Adrenal gland (tissue), 12 donors: Measurements from ENCODE around the gene RAD51B. TPM values are rescaled to one million over a fixed set of nuclear protein-coding genes. Genes with fewer than 3 reads are reported as not detected.

Source experiments
- DNase-seq, 7 donors: peaks; one replicate each; pipeline ENCODE4 v3.0.0-alpha.2; 2019 to 2020
- H3K27ac ChIP-seq, 5 donors: fragments of 200-600 bp; sonication (generic) in 4 of 5; 1 replicate in 3 of 5; 2 replicates in 2 of 5; pipeline versions ENCODE4 v1.5.1 to v1.8.0; 2016 to 2020; ENCODE audit warnings: mild to moderate bottlenecking in 1 of 5
- H3K27me3 ChIP-seq: fragments of 200-600 bp; 2 replicates; pipeline ENCODE4 v1.8.0; 2021
- H3K36me3 ChIP-seq, 2 donors: fragments of 200-600 bp; replicated peaks in 1 of 2; 1 replicate in 1 of 2; 2 replicates in 1 of 2; pipeline versions ENCODE4 v1.5.1 to v1.8.0; 2018 to 2022
- H3K4me1 ChIP-seq, 2 donors: fragments of 200-600 bp; replicated peaks in 1 of 2; 1 replicate in 1 of 2; 2 replicates in 1 of 2; pipeline versions ENCODE4 v1.5.1 to v1.8.0; 2018 to 2021
- H3K4me3 ChIP-seq, 4 donors: fragments of 200-600 bp; sonication (generic) in 3 of 4; one replicate each; pipeline ENCODE4 v1.5.1; 2016 to 2018
- H3K9me3 ChIP-seq, 3 donors: fragments of 200-600 bp; sonication (generic) in 1 of 3; replicated peaks in 1 of 3; 1 replicate in 2 of 3; 2 replicates in 1 of 3; pipeline versions ENCODE4 v1.5.1 to v1.8.0; 2016 to 2021
- CTCF ChIP-seq, 6 experiments: fragments of 450-650 bp in 4 of 6; fragments of 200-600 bp in 2 of 6; sonication (generic) in 1 of 6; IDR thresholded peaks; 1 replicate in 5 of 6; 2 replicates in 1 of 6; pipeline versions ENCODE4 v1.5.1 to v1.8.0; 2016 to 2021; ENCODE audit warnings: antibody characterized with exemption in 6 of 6, mild to moderate bottlenecking in 2 of 6, moderate library complexity in 1 of 6
- POLR2A ChIP-seq, 2 donors: fragments of 450-650 bp; IDR thresholded peaks; one replicate each; pipeline ENCODE4 v1.6.1; 2017; ENCODE audit warnings: antibody characterized with exemption in 2 of 2, mild to moderate bottlenecking in 2 of 2, moderate library complexity in 1 of 2
- WGBS, 4 donors: extraction: QIAGEN DNeasy Blood & Tissue Kit in 2 of 4; methylation state at CpG; one replicate each; pipeline versions ENCODE4 v1.1.5 to v1.1.7; 2013 to 2017; 5-methylcytosine and 5-hydroxymethylcytosine counted together
- intact Hi-C, 2 donors: fragments of 100-400 bp; cut with DNase I; formaldehyde crosslinking; loops; one replicate each; pipeline versions ENCODE4 v1.14.1 to v1.15.0; 2022 to 2023
- polyA plus RNA-seq, 3 donors: library from polyadenylated mRNA; stranded (reverse); fragments of 200-250 nt in 2 of 3; fragments of 350-450 nt in 1 of 3; fragmentation: Illumina TruSeq in 1 of 3; extraction: RNeasy Lipid Tissue Mini Kit (QIAGEN cat#74804) in 1 of 3; gene quantifications; one replicate each; pipeline ENCODE4 v1.2.3, GENCODE V29; 2013 to 2014
- total RNA-seq, 9 donors: library from RNA; depleted of rRNA in 4 of 9; stranded (reverse); fragments of >200 nt in 4 of 9; fragments of 120-200 nt in 1 of 9; fragmentation: NEBNext Ultra II Directional in 1 of 9; extraction: Animal tissue kit (Norgen Biotek cat#: 25700) in 1 of 9; gene quantifications; one replicate each; pipeline versions ENCODE4 v1.1.0 to v1.2.4, GENCODE V29; 2013 to 2023
- donor health status: healthy with polysubstance abuse.
- donor health status: Bipolar disorder and iron deficiency.
- donor health status: DM: yes; HTN: yes; CAD: no.
- donor health status: DM: no; HTN: no; CAD: no.
- donor health status: DM: no; HTN: no; CAD: no.
- donor health status: DM: yes; HTN: yes; CAD: no.

RAD51B gene
- total and polyA plus RNA-seq, 12 donors = 2.3 to 24.6 (median 12.4) TPM

DNA sequence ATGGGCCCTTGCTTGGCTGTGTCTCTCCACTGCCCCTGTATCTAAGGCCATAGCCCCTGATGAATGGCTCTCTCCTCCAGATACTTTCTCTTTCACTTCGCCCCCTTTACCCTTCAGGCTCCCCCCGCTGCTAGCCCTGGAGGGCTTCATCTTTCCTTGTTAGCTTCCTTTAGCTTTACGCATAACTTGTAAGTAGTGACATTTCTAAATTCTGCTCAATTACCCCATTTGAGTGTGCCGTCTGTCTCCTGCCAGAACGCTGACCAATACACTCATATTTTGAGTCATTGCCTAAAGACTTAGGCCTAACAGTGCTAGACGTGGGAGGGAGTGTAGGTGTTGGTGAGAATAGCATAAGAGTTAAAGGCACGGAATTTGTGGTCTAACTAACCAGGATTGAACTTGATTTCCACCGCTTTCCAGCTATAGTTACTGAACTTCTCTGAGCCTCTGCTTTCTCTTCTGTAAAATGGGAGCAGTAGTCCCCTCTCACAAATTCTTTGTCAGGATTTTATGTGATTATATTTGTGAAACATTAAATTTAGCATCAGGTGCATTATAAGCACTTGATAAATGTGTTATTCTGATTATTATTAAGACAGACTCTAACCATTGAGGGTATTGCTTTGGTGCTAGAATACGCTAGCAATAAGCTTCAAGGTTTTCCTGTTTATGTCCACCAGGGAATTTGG lies 844.0 kb downstream of the RAD51B start:
- Histone ChIP-seq H3K27ac (no peak overlapping the region), H3K27me3 (no peaks in the 10 kb centered on the region), H3K4me3 (no peak overlapping the region), H3K9me3 (no peaks in the 10 kb centered on the region), H3K36me3 (no peaks in the 10 kb centered on the region), H3K4me1 (peaks cover 0 to 43% of the 10 kb centered on the region in 2 donors)
- WGBS, 4 donors = 90 to 93% (median 92%) methylated on average over 9 of the region's 9 CpGs
- peak in 1 of 7 donors; percentile 7 for DNase-seq
- TF ChIP-seq CTCF (IDR thresholded peaks at IDR 0.05) (no peak), POLR2A (IDR thresholded peaks at IDR 0.05) (no peak)
- intact Hi-C loops = no loop called here

DNA sequence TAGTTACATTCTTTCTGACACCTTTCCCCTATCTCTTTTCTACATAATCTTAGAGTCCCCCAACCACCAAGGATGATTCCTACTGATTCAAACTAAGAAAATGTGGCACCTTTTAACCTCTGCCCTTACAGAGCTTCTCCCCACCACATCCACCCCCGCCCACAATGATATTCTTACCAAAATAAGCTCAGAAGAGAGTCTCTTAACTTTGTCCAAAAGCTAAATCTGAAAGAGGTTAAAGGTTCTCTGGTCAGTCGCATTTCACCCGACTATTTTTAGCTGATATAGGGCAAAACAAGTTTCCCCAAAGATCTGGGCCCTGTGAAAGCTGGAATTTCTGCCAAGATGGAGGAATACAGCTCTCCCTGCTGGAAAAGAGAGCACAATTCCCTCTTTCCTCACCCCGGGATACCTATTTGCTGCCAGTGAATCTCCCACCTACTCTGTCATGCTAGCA lies 844.7 kb downstream of the RAD51B start:
- peaks cover 0 to 47% of the 10 kb centered on the region in 2 donors for H3K4me1 ChIP-seq
- peak overlapping the region in 3 of 5 donors; percentile 3 to 53 (median 46) for H3K27ac ChIP-seq
- no peaks in the 10 kb centered on the region for H3K9me3 ChIP-seq
- no peak for TF ChIP-seq CTCF (IDR thresholded peaks at IDR 0.05)
- TF ChIP-seq POLR2A (IDR thresholded peaks at IDR 0.05) = no peak
- no peak overlapping the region for H3K4me3 ChIP-seq
- intact Hi-C loops = no loop called here
- 67 to 78% (median 72%) methylated on average over 4 of the region's 4 CpGs for WGBS, 4 donors
- no peaks in the 10 kb centered on the region for H3K27me3 ChIP-seq
- DNase-seq = peak in 2 of 7 donors; percentile 7 to 45
- H3K36me3 ChIP-seq = no peaks in the 10 kb centered on the region

DNA sequence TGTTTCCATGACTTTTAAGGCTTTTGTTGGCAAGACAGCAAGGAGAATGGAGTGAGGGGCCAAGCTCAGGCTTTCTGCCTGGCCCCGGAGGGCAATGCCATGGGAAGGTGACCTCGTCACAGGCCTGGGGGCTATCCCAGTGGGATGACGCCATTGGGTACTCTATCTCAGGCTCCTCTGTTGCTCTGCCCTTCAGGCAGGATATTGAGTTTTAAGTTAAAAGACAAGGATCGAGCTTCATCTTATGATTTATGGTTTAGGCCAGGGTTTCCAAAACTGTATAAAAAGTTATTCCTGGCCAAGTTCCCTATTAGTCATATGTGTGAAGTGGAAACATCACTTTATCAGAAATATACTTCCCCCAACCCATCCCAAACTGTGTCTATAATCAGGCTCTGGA lies 845.6 kb downstream of the RAD51B start:
- 23 to 39% (median 33%) methylated on average over 4 of the region's 4 CpGs for WGBS, 4 donors
- TF ChIP-seq CTCF (IDR thresholded peaks at IDR 0.05) = peak in 1 of 6 experiments; percentile 14
- no peak for TF ChIP-seq POLR2A (IDR thresholded peaks at IDR 0.05)
- no peaks in the 10 kb centered on the region for H3K36me3 ChIP-seq
- no peaks in the 10 kb centered on the region for H3K27me3 ChIP-seq
- no peak overlapping the region for H3K4me3 ChIP-seq
- H3K27ac ChIP-seq = peak overlapping the region in 3 of 5 donors; percentile 3 to 53 (median 46)
- peak in 4 of 7 donors; percentile 28 to 52 (median 38) for DNase-seq
- intact Hi-C loops = no loop called here
- no peaks in the 10 kb centered on the region for H3K9me3 ChIP-seq
- peaks cover 0 to 49% of the 10 kb centered on the region in 2 donors for H3K4me1 ChIP-seq

- H3K27me3 ChIP-seq = no peaks in the 10 kb centered on the region
- TF ChIP-seq POLR2A (IDR thresholded peaks at IDR 0.05) (no peak), CTCF (IDR thresholded peaks at IDR 0.05) (no peak)
- no peak overlapping the region for H3K4me3 ChIP-seq
- H3K9me3 ChIP-seq = no peaks in the 10 kb centered on the region
- peaks cover 0 to 52% of the 10 kb centered on the region in 2 donors for H3K4me1 ChIP-seq
- H3K27ac ChIP-seq = peak overlapping the region in 3 of 5 donors; percentile 6 to 53 (median 41)
- intact Hi-C loops = no loop called here
- peak in 1 of 7 donors; percentile 16 for DNase-seq
- no peaks in the 10 kb centered on the region for H3K36me3 ChIP-seq
Observed at GRCh38 chr14:68665792-68666204, 846.2 kb downstream of the RAD51B start.
